A673 (cell line): ENCODE results near the gene MPDZ. TPM values are rescaled to one million over a fixed set of nuclear protein-coding genes. Genes with fewer than 3 reads are reported as not detected.

Experiments
- BruUV-seq: library from RNA; stranded (reverse); fragments of 400-500 nt; replicated peaks from 2 replicates; lab custom pipeline; 2021; lab: Mats Ljungman, UMichigan
- CTCF ChIA-PET: fragments of 300-600 bp; sonication (Branson Sonifier 250); formaldehyde crosslinking; loops from one replicate; lab custom pipeline; 2022; ENCODE audit warnings: antibody characterized with exemption; lab: Charles Lee
- POLR2A ChIA-PET: fragments of 300-600 bp; sonication (Branson Sonifier 250); formaldehyde crosslinking; loops from one replicate; lab custom pipeline; 2022; ENCODE audit warnings: antibody characterized with exemption; ENCODE audit not compliant: low non-redundant PET; lab: Charles Lee
- DNase-seq: peaks from one replicate; pipeline ENCODE4 v3.0.0-alpha.2; 2015; ENCODE audit warnings: low spot score
- H3K27ac ChIP-seq: fragments of 200-600 bp; sonication (generic); 2 replicates; pipeline ENCODE4 v1.5.1; 2016; ENCODE audit warnings: mixed run types, low read depth, mild to moderate bottlenecking, mixed read lengths, antibody characterized with exemption, low read length; ENCODE audit not compliant: poor library complexity, severe bottlenecking
- H3K27me3 ChIP-seq: fragments of 200-600 bp; sonication (generic); replicated peaks from 2 replicates; pipeline ENCODE4 v1.6.1; 2017; ENCODE audit warnings: mixed run types, low read depth, mild to moderate bottlenecking, mixed read lengths, antibody characterized with exemption, low read length; ENCODE audit not compliant: insufficient read depth, poor library complexity
- H3K36me3 ChIP-seq: fragments of 200-600 bp; sonication (generic); 2 replicates; pipeline ENCODE4 v1.6.1; 2016; ENCODE audit warnings: mixed run types, mild to moderate bottlenecking, mixed read lengths, antibody characterized with exemption, low read length; ENCODE audit not compliant: insufficient read depth, poor library complexity, severe bottlenecking
- H3K4me1 ChIP-seq: fragments of 200-600 bp; sonication (generic); 2 replicates; pipeline ENCODE4 v1.6.1; 2017; ENCODE audit warnings: mixed run types, mild to moderate bottlenecking, mixed read lengths, antibody characterized with exemption, low read length; ENCODE audit not compliant: insufficient read depth, poor library complexity, severe bottlenecking
- H3K4me3 ChIP-seq: fragments of 200-600 bp; sonication (generic); 2 replicates; pipeline ENCODE4 v1.5.1; 2016; ENCODE audit warnings: low read depth, mixed run types, mild to moderate bottlenecking, mixed read lengths, low read length; ENCODE audit not compliant: poor library complexity, severe bottlenecking
- H3K9me3 ChIP-seq: fragments of 200-600 bp; sonication (generic); 2 replicates; pipeline ENCODE4 v1.6.1; 2016; ENCODE audit warnings: mixed run types, low read depth, mild to moderate bottlenecking, mixed read lengths, antibody characterized with exemption, low read length; ENCODE audit not compliant: poor library complexity, severe bottlenecking
- CTCF ChIP-seq: fragments of 300-800, 200-600 bp; sonication (generic); conservative IDR thresholded peaks from 2 replicates; pipeline ENCODE4 v1.5.1; 2017; ENCODE audit warnings: low read depth, mild to moderate bottlenecking, antibody characterized with exemption, low read length, moderate library complexity, mixed read lengths
- EZH2 ChIP-seq: fragments of 200-600 bp; sonication (generic); IDR thresholded peaks from 2 replicates; pipeline ENCODE4 v1.6.1; 2017; ENCODE audit warnings: borderline replicate concordance, low read depth, mild to moderate bottlenecking, mixed read lengths, antibody characterized with exemption, low read length; ENCODE audit not compliant: poor library complexity, severe bottlenecking
- intact Hi-C: fragments of 100-400 bp; cut with micrococcal nuclease; formaldehyde crosslinking; loops from one replicate; pipeline ENCODE4 v1.10.0; 2022; ENCODE audit not compliant: unreplicated experiment
- total RNA-seq: library from RNA; stranded (reverse); gene quantifications from 2 replicates; pipeline ENCODE4 v1.2.3, GENCODE V29; 2021

Gene MPDZ
- total RNA-seq, 1 experiment from 2014 or later = 35.1 TPM

DNA sequence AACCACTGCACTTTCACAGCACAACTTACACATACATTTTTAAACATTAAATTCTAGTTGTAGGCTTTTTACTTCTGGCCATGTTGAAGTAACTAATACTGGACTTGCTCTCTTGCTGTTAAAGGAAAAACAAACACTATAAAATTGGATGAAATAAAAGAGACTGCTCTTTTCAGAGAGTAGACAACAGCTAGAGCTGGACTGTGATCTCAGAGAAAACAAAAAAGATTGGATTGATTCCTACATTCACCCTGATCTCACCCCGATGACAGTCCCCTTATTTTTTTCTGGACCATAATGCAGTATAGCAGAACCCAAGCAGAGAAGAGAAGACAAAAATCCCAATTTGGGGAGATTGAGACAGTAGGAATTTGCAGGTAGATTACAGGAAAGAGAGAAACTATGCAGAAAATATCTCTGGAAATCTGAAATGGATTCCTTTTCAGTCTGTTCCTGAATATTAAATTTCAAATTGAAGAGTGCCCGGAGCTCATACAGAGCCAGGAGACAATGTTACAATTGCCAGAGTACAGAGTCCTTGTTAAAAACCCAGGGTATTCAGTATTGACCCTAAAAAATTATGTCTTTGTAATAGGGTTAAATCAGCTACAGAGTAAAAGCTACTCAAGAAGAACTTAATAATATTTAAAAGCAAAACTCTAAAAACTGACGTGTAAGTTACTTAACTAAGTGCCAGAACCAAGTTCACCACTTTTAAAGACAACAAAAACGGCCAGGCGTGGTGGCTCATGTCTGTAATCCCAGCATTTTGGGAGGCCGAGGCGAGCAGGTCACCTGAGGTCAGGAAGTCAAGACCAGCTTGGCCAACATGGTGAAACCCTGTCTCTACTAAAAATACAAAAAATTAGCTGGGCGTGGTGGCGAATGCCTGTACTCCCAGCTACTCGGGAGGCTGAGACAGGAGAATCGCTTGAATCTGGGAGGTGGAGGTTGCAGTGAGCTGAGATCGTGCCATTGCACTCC, 208.6 kb downstream of the MPDZ start:
- no peak overlapping the region for H3K27ac ChIP-seq
- BruUV-seq = no TSS peak
- H3K9me3 ChIP-seq = no peaks in the 10 kb centered on the region
- no peak for TF ChIP-seq EZH2
- no peak for TF ChIP-seq CTCF
- ChIA-PET CTCF (no interaction called here), POLR2A (no interaction called here)
- intact Hi-C loops = no loop called here
- H3K36me3 ChIP-seq = no peaks in the 10 kb centered on the region
- DNase-seq = no peak
- H3K4me3 ChIP-seq = no peak overlapping the region
- H3K27me3 ChIP-seq = no peaks in the 10 kb centered on the region
- H3K4me1 ChIP-seq = no peaks in the 10 kb centered on the region

DNA sequence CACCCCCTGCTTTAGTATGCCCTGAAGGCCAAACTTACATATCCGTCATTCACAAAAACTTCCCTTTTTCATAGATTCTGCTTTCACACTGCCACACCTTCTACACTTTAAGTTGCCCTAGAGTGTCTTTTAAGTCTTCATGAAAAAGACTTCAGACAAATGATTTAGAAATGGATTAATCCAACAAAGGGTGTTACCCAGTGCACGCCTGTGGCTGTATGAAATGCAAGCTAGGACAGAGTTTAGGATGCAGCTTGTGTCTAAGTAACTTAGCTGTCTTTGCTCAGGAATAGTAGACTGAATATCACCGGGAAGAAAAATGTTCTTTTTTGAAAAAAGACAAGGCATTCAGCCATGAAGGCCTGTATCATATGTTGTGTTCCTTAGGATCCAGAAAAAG, 210.0 kb downstream of the MPDZ start:
- Histone ChIP-seq H3K9me3 (no peaks in the 10 kb centered on the region), H3K4me1 (peaks cover 4% of the 10 kb centered on the region), H3K4me3 (no peak overlapping the region), H3K27me3 (no peaks in the 10 kb centered on the region), H3K36me3 (no peaks in the 10 kb centered on the region), H3K27ac (no peak overlapping the region)
- POLR2A ChIA-PET = no interaction called here
- CTCF ChIA-PET = interaction anchor here (1.1 kb wide), 1 partner anchor 35 kb away, joined by 3 read pairs; no protein-coding TSS in a partner anchor
- BruUV-seq = no TSS peak
- intact Hi-C loops = no loop called here
- no peak for TF ChIP-seq CTCF
- TF ChIP-seq EZH2 = no peak
- no peak for DNase-seq

DNA sequence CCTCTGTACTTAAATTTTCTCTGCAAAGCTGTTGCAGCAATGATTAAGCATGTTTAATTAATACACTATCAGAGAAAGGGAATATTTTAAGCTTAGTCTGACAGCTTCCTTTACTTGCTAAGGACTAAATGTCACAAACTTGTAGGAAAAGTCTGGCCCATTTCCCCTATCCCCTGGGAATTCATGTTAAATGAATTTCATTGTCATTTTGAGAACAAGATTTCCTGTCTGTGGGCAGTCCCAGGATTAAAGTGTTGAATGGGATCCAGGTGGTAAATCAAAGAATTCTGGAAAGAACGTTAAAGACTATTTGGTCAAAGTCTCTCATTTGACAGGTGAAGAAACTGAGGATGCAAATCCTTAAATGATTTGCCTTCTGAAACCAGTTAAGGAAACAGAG, 214.8 kb downstream of the MPDZ start:
- CTCF ChIA-PET = no interaction called here

More for the DNA sequence above, 214.8 kb downstream of the MPDZ start:
- DNase-seq = peak; percentile 70
- intact Hi-C loops = no loop called here
- no TSS peak for BruUV-seq
- H3K4me1 ChIP-seq = peaks cover 14% of the 10 kb centered on the region
- POLR2A ChIA-PET = interaction anchor here (0.6 kb wide), 1 partner anchor 338 kb away, joined by 5 read pairs; no protein-coding TSS in a partner anchor
- H3K4me3 ChIP-seq = no peak overlapping the region
- TF ChIP-seq CTCF = no peak
- TF ChIP-seq EZH2 = no peak
- no peaks in the 10 kb centered on the region for H3K9me3 ChIP-seq
- H3K36me3 ChIP-seq = no peaks in the 10 kb centered on the region
- no peak overlapping the region for H3K27ac ChIP-seq
- peaks cover 6% of the 10 kb centered on the region for H3K27me3 ChIP-seq
